Measurements from ENCODE around the gene GPR137. TPM values are rescaled to one million over a fixed set of nuclear protein-coding genes. Genes with fewer than 3 reads are reported as not detected.

GPR137 gene
- total and polyA plus RNA-seq, 9 of the 15 experiments (the other 6 are each of a cell fraction or from before 2014, with no cell fraction given), result 0.32 to 26.7 (median 10.7) TPM

DNA sequence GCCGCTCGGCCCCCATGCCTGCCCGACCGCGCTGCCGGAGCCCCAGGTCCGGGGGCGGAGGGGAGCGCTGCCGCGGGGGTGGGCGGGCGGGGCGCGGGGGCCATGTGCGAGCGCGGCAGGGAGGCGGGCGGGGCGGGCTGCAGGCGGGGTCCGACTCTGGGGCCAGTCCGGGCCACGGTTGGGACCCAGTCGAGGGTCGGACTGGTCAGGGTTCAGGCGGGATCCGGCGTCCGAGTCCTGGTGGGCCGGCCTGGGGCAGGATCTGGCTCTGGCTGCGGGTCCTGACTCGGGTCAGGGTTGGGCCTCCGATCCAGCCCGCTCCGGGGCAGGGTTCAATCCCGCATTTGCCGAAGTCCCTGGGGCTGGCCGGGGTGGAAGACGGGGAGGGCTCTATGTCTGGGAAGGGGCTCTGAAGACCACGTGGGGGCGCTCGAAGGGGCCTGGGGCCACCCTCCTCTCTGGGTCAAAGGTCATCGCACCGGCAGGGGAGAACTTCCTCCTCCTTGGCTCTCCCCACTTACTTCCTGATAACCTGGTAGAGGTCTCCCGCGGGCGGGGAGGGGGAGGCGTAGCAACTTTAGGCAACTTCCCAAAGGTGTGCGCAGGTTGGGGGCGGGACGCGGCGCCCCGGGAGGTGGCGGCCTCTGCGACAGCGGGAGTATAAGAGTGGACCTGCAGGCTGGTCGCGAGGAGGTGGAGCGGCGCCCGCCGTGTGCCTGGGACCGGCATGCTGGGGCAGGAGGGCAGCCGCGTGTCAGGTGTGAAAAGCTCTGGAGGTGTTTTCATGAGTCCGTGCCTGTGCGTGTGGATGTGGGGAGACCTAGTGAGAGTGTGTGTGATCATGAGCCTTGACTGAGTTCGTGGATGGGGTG, 20.3 kb downstream of the GPR137 start (continued):
- TF ChIP-seq PHF20 (IDR thresholded peaks at IDR 0.05; ENCODE audit: partially characterized antibody), result peak; percentile 57
- no peak for TF ChIP-seq CEBPB (tag; IDR thresholded peaks at IDR 0.05)
- TF ChIP-seq, protein P1, sequence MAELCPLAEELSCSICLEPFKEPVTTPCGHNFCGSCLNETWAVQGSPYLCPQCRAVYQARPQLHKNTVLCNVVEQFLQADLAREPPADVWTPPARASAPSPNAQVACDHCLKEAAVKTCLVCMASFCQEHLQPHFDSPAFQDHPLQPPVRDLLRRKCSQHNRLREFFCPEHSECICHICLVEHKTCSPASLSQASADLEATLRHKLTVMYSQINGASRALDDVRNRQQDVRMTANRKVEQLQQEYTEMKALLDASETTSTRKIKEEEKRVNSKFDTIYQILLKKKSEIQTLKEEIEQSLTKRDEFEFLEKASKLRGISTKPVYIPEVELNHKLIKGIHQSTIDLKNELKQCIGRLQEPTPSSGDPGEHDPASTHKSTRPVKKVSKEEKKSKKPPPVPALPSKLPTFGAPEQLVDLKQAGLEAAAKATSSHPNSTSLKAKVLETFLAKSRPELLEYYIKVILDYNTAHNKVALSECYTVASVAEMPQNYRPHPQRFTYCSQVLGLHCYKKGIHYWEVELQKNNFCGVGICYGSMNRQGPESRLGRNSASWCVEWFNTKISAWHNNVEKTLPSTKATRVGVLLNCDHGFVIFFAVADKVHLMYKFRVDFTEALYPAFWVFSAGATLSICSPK (IDR thresholded peaks at IDR 0.05; ENCODE audit: borderline replicate concordance), result no peak
- TF ChIP-seq, protein P2, sequence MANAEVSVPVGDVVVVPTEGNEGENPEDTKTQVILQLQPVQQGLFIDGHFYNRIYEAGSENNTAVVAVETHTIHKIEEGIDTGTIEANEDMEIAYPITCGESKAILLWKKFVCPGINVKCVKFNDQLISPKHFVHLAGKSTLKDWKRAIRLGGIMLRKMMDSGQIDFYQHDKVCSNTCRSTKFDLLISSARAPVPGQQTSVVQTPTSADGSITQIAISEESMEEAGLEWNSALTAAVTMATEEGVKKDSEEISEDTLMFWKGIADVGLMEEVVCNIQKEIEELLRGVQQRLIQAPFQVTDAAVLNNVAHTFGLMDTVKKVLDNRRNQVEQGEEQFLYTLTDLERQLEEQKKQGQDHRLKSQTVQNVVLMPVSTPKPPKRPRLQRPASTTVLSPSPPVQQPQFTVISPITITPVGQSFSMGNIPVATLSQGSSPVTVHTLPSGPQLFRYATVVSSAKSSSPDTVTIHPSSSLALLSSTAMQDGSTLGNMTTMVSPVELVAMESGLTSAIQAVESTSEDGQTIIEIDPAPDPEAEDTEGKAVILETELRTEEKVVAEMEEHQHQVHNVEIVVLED (CRISPR knock-in tag; IDR thresholded peaks at IDR 0.05), result no peak
- peak; percentile 41; the same call in 1 of the 2 replicates for TF ChIP-seq ZNF263 (CRISPR knock-in tag; IDR thresholded peaks at IDR 0.05; ENCODE audit: borderline replicate concordance)
- TF ChIP-seq THRAP3 (IDR thresholded peaks at IDR 0.05; ENCODE audit: borderline replicate concordance), result no peak
- TF ChIP-seq, protein P3, sequence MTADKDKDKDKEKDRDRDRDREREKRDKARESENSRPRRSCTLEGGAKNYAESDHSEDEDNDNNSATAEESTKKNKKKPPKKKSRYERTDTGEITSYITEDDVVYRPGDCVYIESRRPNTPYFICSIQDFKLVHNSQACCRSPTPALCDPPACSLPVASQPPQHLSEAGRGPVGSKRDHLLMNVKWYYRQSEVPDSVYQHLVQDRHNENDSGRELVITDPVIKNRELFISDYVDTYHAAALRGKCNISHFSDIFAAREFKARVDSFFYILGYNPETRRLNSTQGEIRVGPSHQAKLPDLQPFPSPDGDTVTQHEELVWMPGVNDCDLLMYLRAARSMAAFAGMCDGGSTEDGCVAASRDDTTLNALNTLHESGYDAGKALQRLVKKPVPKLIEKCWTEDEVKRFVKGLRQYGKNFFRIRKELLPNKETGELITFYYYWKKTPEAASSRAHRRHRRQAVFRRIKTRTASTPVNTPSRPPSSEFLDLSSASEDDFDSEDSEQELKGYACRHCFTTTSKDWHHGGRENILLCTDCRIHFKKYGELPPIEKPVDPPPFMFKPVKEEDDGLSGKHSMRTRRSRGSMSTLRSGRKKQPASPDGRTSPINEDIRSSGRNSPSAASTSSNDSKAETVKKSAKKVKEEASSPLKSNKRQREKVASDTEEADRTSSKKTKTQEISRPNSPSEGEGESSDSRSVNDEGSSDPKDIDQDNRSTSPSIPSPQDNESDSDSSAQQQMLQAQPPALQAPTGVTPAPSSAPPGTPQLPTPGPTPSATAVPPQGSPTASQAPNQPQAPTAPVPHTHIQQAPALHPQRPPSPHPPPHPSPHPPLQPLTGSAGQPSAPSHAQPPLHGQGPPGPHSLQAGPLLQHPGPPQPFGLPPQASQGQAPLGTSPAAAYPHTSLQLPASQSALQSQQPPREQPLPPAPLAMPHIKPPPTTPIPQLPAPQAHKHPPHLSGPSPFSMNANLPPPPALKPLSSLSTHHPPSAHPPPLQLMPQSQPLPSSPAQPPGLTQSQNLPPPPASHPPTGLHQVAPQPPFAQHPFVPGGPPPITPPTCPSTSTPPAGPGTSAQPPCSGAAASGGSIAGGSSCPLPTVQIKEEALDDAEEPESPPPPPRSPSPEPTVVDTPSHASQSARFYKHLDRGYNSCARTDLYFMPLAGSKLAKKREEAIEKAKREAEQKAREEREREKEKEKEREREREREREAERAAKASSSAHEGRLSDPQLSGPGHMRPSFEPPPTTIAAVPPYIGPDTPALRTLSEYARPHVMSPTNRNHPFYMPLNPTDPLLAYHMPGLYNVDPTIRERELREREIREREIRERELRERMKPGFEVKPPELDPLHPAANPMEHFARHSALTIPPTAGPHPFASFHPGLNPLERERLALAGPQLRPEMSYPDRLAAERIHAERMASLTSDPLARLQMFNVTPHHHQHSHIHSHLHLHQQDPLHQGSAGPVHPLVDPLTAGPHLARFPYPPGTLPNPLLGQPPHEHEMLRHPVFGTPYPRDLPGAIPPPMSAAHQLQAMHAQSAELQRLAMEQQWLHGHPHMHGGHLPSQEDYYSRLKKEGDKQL (CRISPR knock-in tag; IDR thresholded peaks at IDR 0.05; ENCODE audit: borderline replicate concordance), result no peak
- TF ChIP-seq BMI1 (IDR thresholded peaks at IDR 0.05; ENCODE audit: low read length), result no peak
- no peak for TF ChIP-seq PHB (CRISPR knock-in tag; IDR thresholded peaks at IDR 0.05)
- TF ChIP-seq ZKSCAN8 (CRISPR knock-in tag; IDR thresholded peaks at IDR 0.05), result no peak
- TF ChIP-seq TFAM (CRISPR knock-in tag; conservative IDR thresholded peaks at IDR 0.05), result no peak
- TF ChIP-seq, protein P4, sequence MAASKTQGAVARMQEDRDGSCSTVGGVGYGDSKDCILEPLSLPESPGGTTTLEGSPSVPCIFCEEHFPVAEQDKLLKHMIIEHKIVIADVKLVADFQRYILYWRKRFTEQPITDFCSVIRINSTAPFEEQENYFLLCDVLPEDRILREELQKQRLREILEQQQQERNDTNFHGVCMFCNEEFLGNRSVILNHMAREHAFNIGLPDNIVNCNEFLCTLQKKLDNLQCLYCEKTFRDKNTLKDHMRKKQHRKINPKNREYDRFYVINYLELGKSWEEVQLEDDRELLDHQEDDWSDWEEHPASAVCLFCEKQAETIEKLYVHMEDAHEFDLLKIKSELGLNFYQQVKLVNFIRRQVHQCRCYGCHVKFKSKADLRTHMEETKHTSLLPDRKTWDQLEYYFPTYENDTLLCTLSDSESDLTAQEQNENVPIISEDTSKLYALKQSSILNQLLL (CRISPR knock-in tag; IDR thresholded peaks at IDR 0.05; ENCODE audit: borderline replicate concordance), result no peak
- no peak for TF ChIP-seq DIDO1 (tag; IDR thresholded peaks at IDR 0.05; ENCODE audit: low read depth)
- no peak for TF ChIP-seq MEF2D (tag; conservative IDR thresholded peaks at IDR 0.05; ENCODE audit: low read depth)
- no peak for TF ChIP-seq HLTF (IDR thresholded peaks at IDR 0.05)
- TF ChIP-seq GABPA (tag; conservative IDR thresholded peaks at IDR 0.05; ENCODE audit: low read depth), result peak; percentile 65; the same call in 1 of the 2 replicates
- no peak for TF ChIP-seq CHD2 (IDR thresholded peaks at IDR 0.05; ENCODE audit: low read depth, low read length)
- no peak for TF ChIP-seq CCAR2 (IDR thresholded peaks at IDR 0.05; ENCODE audit: low read depth, low read length)
- TF ChIP-seq POLR2A (conservative IDR thresholded peaks at IDR 0.05), result peak; percentile 78
